HG02571 (cell line): ENCODE measurements around the gene TNIK.
"Not testable (repeated sequence)": the region's sequence is repeated elsewhere in the genome, so short reads cannot be mapped to it uniquely, and the experiment has no call there.

Source experiments
- ATAC-seq: cut with Tn5 transposase; IDR thresholded peaks from one replicate; pipeline ENCODE4 v1.9.1; 2021; ENCODE audit warnings: mild to moderate bottlenecking, moderate library complexity; ENCODE audit not compliant: unreplicated experiment

TNIK gene

DNA sequence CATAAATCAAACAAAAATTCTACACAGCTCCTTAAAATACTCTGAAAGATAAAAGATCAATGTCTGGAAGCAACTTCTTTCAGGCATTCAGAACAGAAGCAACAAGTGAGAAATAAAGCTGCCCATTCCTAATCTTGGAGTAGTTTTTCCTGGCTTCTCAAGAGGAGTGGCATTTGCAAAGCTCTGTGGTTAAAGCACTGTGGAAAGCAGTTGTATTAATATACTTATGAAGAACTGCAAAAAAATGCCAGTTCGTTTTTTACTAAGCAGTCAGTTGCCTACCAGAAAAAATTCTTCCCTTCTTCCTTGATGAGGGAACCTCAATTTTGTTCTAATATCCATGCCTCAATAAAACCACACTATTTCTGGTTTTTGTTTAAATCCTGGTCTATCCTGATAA, 197.8 kb downstream of the TNIK start:
- ATAC-seq: no peak

DNA sequence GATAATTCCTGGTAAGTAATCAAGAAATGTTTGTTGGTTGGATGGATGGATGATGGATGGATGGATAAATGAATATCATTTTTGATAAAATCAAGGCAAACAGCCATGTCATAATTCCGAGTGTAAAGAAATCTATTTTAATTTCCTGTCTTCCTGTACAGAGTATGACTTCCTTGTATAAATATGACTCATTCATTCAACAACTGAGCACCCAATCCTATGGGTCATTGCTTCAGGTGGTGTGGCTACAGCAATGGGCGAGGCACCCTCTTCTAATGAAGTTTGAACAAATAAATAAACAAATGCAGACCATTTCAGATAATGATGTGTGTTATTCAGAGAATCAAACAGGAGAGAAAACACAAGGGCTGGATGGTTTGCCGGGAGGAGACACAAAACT, 198.7 kb downstream of the TNIK start:
- no peak for ATAC-seq

GRCh38 chr3:171260899-171261298, 199.3 kb downstream of the TNIK start:
- ATAC-seq: no peak

- no peak for ATAC-seq
These were observed 199.7 kb downstream of the TNIK start for GRCh38 chr3:171260466-171260865.

DNA sequence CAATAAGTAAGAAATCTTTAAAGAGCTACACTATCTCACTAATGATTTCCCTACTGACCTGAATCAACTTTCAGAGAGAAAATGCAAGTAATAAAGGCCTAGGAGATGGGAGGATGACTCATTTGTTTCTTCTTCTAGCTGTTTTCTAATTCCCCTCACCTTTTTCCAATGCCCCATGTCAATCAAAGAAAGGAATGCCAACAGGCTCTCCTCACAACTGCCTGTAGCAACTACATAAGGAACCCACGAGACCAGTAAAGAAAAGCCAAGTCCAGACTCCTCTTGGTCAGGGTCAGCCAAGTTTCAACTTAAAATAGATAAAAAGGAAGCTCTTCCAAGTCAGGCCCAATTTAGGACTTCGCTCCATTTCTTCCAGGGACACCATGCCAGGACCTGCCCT, 201.9 kb downstream of the TNIK start:
- no peak for ATAC-seq

- peak; percentile 68 for ATAC-seq
These were observed 202.7 kb downstream of the TNIK start for GRCh38 chr3:171257251-171258203.

GRCh38 chr3:171256445-171257250, 203.6 kb downstream of the TNIK start:
- peak; percentile 2 for ATAC-seq

DNA sequence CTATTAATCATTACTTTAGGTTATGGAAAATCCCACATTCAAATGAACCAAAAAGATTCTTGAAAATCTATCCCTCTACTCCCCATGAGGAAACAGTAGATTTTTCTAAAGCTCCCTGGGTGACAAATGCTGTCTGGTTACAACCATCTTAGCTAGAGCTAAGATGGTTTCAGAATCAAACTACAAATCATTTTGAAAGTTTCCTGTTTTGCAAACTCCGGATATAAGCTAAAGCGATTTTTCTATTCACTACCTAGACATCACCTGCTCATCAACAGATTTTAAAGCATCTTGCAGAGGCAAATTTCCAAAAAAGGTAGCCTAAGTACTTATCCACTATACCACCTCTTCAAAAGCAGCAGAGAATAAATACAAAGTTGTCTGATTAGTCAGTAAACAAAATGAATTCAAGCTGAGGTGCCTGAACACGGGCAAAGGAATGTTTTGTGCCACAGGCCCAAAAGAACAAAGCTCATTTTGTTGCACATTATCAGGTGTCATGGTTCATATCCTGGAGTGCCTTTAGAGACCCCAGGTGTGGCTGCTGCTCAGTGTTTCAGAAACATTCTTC, 204.9 kb downstream of the TNIK start:
- ATAC-seq: peak; percentile 60

DNA sequence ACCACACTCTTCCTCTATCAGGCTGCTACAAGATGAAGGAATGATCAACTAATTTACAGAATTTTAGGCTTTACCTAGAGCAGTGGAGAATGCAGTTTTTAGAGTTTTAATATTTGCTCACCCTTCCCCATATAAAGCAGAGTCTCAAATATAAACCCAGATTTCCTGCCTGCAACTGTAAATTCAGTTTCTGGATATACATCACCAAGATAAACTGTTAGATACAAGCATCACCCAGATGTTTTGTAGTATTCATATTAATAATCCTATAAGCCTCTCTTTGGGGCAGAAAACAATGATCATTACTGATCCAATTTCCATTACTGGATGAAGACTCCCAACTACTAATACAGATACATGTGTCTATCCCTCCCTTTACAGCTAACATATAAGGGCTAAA, 205.9 kb downstream of the TNIK start:
- ATAC-seq: no peak

DNA sequence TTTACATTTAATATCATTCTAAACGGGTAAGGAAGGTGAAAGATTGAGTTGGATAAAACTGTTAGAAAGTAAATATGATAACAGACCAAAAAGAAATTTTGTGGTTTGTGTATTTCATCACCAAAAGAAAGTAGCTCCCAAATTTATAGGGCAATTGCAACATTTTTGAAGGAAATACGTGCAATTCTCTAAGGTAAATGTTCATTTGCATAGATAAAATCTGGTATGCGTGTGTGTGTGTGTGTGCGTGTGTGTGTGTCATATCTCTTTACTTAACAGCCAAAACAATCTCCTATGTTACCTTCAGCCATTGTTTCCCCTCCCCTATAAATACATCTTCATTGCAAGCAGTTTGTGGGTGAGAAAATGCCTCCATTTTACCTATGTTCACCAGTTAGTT, 208.4 kb downstream of the TNIK start:
- ATAC-seq: no peak

DNA sequence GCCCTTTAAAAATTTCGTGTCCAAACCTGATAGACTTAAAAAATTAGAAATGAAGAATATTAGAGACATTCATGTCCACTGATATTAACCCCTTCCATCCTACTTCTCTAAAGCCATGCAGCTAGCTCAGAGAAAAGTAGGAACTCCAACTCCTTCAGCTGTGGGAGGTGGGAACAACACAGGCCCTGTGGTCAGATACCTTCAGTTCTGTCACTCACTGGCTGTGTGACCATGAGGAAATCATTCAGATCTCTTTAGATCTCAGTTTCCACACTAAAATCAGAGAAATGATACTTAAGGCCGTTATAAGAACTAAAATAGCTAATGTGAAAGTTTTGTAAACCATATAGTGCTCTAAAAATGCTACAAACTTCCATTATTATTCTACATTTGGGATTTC, 209.8 kb downstream of the TNIK start:
- ATAC-seq: no peak

DNA sequence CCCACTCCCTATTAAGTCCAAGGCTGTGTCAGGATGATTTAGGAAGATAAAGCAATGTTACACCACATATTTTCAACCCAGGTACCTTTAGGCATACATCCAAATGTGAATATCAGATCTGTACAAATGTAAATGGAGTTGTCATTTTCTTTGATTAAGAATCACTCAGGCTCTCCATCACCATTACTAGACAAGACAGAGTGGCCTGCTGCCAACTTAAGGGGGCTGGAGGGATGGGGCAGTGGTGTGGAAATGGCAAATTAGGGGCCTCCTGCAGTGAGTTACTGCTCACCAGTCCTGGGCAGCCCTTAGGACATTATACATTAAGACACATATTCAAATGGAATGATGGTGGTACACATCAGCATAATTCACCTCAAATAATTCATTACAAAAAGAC, 211.0 kb downstream of the TNIK start:
- peak; percentile 2 for ATAC-seq

GRCh38 chr3:171248426-171249111, 211.6 kb downstream of the TNIK start:
- peak; percentile 58 for ATAC-seq

DNA sequence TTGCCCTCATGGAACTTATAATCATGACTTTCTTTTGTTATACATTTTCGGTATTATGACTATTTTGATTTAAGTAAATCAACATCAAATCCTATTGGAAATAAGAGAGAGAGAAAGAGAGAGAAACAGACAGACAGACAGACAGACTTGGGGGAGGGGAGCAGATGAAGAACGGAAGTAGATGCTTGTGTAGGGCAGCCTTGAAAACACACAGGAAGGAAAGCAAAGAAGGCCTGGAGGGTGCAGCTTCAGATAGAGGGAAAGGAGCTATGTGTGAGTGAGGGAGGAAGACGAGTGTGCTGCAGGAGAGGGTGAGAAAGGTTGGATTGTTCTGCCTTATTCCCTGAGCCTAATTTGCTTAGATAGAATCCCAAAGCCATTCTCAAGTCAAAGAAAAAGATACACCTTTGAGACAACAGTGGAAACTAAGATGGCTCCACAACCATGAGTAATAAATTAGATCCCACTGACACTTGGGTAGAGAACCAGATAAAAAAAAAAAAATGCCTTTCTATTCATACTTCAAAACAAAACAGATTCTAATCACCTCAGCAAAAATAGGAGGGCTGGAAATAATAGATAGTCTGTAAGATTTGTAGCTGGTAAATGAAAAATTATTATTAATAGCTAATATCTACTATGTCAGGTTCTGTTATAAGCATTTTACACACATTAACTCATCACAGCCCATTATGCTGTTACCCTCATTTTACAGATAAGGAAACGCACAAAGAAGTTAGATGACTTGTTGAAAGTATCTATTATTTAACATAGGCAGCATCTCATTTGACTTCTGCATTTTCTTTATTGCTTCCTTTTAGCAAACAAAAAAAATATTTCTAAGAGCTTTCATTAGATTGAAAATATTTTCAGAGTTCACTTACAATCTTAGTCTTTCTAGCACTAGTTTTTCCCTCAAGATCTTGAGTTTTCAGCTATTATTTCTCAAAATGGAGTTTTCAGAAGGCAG, 214.1 kb downstream of the TNIK start:
- ATAC-seq: no peak

GRCh38 chr3:171242951-171243350, 217.3 kb downstream of the TNIK start:
- ATAC-seq: no peak

DNA sequence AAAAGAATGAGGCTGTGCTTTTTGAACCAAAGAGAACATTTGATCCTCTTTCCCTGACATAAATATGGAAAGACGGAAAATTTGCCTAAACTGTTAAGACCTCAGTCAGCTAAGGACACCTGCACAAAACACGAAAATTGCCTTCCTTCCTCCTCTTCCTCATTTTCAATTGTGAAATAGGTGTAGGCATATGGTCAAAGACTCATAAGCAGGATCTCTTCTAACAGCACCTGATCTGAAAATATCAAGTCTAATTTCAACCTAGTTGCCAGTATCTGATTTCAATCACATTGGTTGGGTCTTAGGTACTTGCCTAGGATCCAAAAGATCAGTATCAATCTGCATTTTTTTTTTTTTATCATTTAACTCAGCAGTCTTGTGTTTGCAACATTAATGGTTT, 218.0 kb downstream of the TNIK start:
- no peak for ATAC-seq

GRCh38 chr3:171241655-171242054, 218.6 kb downstream of the TNIK start:
- not testable (repeated sequence) for ATAC-seq

DNA sequence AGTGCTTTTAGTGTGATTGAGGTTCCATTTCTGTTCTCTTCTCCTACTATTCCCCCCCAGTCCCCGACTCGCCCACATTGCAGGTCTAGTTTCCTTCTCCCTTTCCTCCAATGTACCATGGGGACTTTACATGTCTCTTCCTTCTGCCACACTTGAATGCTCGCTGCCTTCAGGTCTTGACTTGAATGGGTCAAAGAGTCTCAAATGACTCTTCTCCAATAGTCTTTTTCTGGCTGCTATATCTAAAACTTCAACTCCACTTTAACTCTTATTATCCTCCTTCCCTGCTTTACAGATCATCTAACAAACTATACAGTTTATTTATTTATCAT, 219.7 kb downstream of the TNIK start:
- no peak for ATAC-seq

DNA sequence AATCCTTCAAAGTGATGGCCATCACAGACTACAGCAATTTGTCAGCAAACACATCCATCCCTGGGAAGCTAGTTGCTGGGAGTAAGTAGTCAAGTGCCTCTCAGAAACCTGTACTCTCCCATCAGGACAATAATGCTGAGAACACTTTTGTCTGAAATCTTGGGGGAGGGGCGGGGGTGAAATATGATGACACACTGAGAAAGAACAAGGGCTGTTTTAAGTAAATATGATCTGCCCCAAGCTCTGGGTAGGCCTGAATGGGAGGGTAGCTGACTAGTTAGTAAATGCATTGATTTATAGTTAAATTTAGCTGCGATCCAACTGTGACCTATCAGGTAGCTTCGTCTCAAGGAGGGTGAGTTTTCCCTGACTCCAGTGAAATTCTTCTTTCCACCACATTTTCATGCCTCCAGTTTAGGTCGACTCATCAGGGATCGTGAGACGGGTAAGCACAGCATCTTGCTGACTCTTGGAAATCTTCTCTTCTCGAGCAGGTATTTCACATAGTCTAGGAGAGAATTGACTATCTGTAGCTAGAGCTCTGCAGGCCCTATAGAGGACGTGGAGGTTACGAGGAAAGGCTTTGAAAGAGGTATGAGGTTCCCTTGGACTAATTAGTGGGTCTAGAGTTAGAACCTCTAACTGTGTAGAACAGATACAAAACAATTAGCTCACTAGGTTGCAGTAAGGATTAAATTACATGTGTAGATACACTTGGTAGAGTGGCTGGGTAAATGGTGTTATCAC, 220.3 kb downstream of the TNIK start:
- no peak for ATAC-seq
